ENCODE data around the gene MET.

MET gene

DNA sequence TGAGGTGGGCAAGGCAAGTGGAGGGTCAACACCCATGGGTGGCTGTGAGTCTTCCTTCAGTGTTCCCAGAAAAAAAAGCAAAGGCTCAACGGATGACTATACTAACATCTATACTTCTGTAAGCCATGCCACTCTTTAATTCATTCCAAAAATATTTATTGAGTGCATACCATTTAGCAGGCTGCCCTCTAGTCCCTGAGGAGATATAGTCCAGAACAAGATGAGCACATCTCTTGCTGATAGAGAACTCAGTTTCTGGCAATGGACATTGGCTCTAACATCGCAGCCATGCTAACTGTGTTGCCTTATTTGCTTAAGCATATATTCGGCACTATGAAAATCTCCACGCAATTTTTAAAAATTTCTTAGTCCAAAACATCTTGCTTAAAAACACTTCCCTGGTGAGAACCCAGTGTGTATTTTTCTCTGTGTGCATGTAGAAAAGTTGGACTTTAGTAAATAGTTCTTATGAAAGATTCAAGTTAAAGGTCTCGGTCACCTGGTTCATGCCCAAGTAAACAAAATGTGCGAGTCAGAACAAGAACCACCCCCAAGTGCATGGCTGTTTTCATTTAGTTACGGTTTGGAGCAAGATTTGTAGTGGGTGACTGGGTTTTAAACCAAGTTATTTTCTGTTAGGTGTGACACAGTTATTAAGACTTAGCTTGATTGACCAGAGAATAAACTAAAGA lies 69.8 kb downstream of the MET start:
- TF ChIP-seq, protein P1, sequence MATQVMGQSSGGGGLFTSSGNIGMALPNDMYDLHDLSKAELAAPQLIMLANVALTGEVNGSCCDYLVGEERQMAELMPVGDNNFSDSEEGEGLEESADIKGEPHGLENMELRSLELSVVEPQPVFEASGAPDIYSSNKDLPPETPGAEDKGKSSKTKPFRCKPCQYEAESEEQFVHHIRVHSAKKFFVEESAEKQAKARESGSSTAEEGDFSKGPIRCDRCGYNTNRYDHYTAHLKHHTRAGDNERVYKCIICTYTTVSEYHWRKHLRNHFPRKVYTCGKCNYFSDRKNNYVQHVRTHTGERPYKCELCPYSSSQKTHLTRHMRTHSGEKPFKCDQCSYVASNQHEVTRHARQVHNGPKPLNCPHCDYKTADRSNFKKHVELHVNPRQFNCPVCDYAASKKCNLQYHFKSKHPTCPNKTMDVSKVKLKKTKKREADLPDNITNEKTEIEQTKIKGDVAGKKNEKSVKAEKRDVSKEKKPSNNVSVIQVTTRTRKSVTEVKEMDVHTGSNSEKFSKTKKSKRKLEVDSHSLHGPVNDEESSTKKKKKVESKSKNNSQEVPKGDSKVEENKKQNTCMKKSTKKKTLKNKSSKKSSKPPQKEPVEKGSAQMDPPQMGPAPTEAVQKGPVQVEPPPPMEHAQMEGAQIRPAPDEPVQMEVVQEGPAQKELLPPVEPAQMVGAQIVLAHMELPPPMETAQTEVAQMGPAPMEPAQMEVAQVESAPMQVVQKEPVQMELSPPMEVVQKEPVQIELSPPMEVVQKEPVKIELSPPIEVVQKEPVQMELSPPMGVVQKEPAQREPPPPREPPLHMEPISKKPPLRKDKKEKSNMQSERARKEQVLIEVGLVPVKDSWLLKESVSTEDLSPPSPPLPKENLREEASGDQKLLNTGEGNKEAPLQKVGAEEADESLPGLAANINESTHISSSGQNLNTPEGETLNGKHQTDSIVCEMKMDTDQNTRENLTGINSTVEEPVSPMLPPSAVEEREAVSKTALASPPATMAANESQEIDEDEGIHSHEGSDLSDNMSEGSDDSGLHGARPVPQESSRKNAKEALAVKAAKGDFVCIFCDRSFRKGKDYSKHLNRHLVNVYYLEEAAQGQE (IDR thresholded peaks at IDR 0.05; ENCODE audit: low read depth), result no peak
- TF ChIP-seq NFIC (IDR thresholded peaks at IDR 0.05) (no peak), RAD21 (IDR thresholded peaks at IDR 0.05; ENCODE audit: low read depth) (no peak), YY1 (IDR thresholded peaks at IDR 0.05; ENCODE audit: low read depth) (no peak), ZBTB7A (IDR thresholded peaks at IDR 0.05; ENCODE audit: low read depth) (no peak), TCF12 (IDR thresholded peaks at IDR 0.05; ENCODE audit: low read depth) (no peak), EP300 (IDR thresholded peaks at IDR 0.05; ENCODE audit: borderline replicate concordance) (no peak), FOXM1 (IDR thresholded peaks at IDR 0.05; ENCODE audit: borderline replicate concordance, low read depth) (no peak)
- TF ChIP-seq, protein P2, sequence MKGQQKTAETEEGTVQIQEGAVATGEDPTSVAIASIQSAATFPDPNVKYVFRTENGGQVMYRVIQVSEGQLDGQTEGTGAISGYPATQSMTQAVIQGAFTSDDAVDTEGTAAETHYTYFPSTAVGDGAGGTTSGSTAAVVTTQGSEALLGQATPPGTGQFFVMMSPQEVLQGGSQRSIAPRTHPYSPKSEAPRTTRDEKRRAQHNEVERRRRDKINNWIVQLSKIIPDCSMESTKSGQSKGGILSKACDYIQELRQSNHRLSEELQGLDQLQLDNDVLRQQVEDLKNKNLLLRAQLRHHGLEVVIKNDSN (IDR thresholded peaks at IDR 0.05), result no peak

DNA sequence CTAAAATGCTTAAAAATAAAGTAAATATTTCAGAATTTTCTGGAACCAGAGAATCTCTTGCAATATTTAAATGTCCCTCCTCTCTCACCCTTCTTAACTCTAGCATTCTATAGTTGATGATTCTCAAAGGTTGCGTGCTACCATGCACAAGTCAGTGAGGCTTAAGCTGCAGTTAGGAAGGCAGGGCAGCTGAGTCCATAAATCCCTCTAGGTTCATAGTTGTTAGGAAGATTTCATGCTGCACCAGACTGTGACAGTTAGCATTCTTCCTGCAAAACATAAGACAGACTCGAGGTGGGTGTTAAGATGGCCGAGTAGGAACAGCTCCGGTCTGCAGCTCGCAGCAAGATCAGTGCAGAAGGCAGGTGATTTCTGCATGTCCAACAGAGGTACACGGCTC lies 70.6 kb downstream of the MET start:
- no peak for TF ChIP-seq CREB1 (IDR thresholded peaks at IDR 0.05; ENCODE audit: low read depth)
- no peak for TF ChIP-seq EP300 (IDR thresholded peaks at IDR 0.05; ENCODE audit: borderline replicate concordance)
- no peak for TF ChIP-seq CEBPB (IDR thresholded peaks at IDR 0.05)
- no peak for TF ChIP-seq YY1 (IDR thresholded peaks at IDR 0.05; ENCODE audit: low read depth)
- TF ChIP-seq ZBTB7A (IDR thresholded peaks at IDR 0.05; ENCODE audit: low read depth), result no peak
- TF ChIP-seq, protein P2 (IDR thresholded peaks at IDR 0.05), result no peak
- no peak for TF ChIP-seq NFIC (IDR thresholded peaks at IDR 0.05)
- TF ChIP-seq, protein P1 (IDR thresholded peaks at IDR 0.05; ENCODE audit: low read depth), result no peak
- TF ChIP-seq TEAD4 (IDR thresholded peaks at IDR 0.05), result no peak
- TF ChIP-seq TAF1 (IDR thresholded peaks at IDR 0.05; ENCODE audit: low read depth), result no peak
- no peak for TF ChIP-seq RAD21 (IDR thresholded peaks at IDR 0.05; ENCODE audit: low read depth)
- no peak for TF ChIP-seq EGR1 (IDR thresholded peaks at IDR 0.05)
- no peak for TF ChIP-seq FOXM1 (IDR thresholded peaks at IDR 0.05; ENCODE audit: borderline replicate concordance, low read depth)
- no peak for TF ChIP-seq TCF12 (IDR thresholded peaks at IDR 0.05; ENCODE audit: low read depth)

- TF ChIP-seq TCF12 (IDR thresholded peaks at IDR 0.05; ENCODE audit: low read depth) (no peak), ZBTB7A (IDR thresholded peaks at IDR 0.05; ENCODE audit: low read depth) (no peak), CREB1 (IDR thresholded peaks at IDR 0.05; ENCODE audit: low read depth) (no peak), FOXM1 (IDR thresholded peaks at IDR 0.05; ENCODE audit: borderline replicate concordance, low read depth) (no peak), CEBPB (IDR thresholded peaks at IDR 0.05) (no peak), EP300 (IDR thresholded peaks at IDR 0.05; ENCODE audit: borderline replicate concordance) (no peak), YY1 (IDR thresholded peaks at IDR 0.05; ENCODE audit: low read depth) (no peak)
These were observed 80.5 kb downstream of the MET start for GRCh38 chr7:116752305-116753074.

- TF ChIP-seq RAD21 (IDR thresholded peaks at IDR 0.05; ENCODE audit: low read depth) (no peak), ZBTB7A (IDR thresholded peaks at IDR 0.05; ENCODE audit: low read depth) (no peak)
These were observed 81.1 kb downstream of the MET start for GRCh38 chr7:116753130-116753529.

GRCh38 chr7:116754186-116754585 lies 82.2 kb downstream of the MET start:
- no peak for TF ChIP-seq CEBPB (IDR thresholded peaks at IDR 0.05)
- no peak for TF ChIP-seq CREB1 (IDR thresholded peaks at IDR 0.05; ENCODE audit: low read depth)
- TF ChIP-seq, protein P1 (IDR thresholded peaks at IDR 0.05; ENCODE audit: low read depth), result no peak
- no peak for TF ChIP-seq EGR1 (IDR thresholded peaks at IDR 0.05)
- no peak for TF ChIP-seq TEAD4 (IDR thresholded peaks at IDR 0.05)
- no peak for TF ChIP-seq FOXM1 (IDR thresholded peaks at IDR 0.05; ENCODE audit: borderline replicate concordance, low read depth)
